B cell (primary cell): ENCODE results near the gene PARK7. TPM values are rescaled to one million over a fixed set of nuclear protein-coding genes. Genes with fewer than 3 reads are reported as not detected.

Experiments
- ATAC-seq: fragments of 200-7000 bp; cut with Tn5 transposase; one replicate; pipeline ENCODE4 v1.10.0; 2021; ENCODE audit warnings: low read depth, mild to moderate bottlenecking, moderate number of reproducible peaks, moderate library complexity
- CTCF ChIA-PET: fragments of 350-600 bp; sonication (Branson Sonifier 250); formaldehyde crosslinking; loops from one replicate; lab custom pipeline; 2021; ENCODE audit warnings: antibody characterized with exemption, inconsistent platforms; lab: Charles Lee
- POLR2A ChIA-PET: fragments of 350-600 bp; sonication (Branson Sonifier 250); formaldehyde crosslinking; loops from one replicate; lab custom pipeline; 2021; ENCODE audit warnings: antibody characterized with exemption; lab: Charles Lee
- DNase-seq: peaks from one replicate; pipeline ENCODE4 v3.0.0; 2013
- H2AFZ ChIP-seq: 2 replicates; pipeline ENCODE4 v1.6.1; 2012; ENCODE audit warnings: mild to moderate bottlenecking, low read depth, low read length; ENCODE audit not compliant: insufficient read depth, poor library complexity, severe bottlenecking
- H3K27ac ChIP-seq, 2 donors: 1 replicate in 1 of 2; 2 replicates in 1 of 2; pipeline ENCODE4 v1.5.1; 2012 to 2013; ENCODE audit warnings: low read length in 2 of 2, mild to moderate bottlenecking in 2 of 2, moderate library complexity in 1 of 2
- H3K27me3 ChIP-seq, 4 experiments: fragments of 200-600 bp in 1 of 4; sonication (generic) in 1 of 4; replicated peaks in 1 of 4; 1 replicate in 2 of 4; 2 replicates in 2 of 4; pipeline versions ENCODE4 v1.6.1 to v1.7.0; 2013 to 2016; ENCODE audit warnings: low read length in 3 of 4, mild to moderate bottlenecking in 2 of 4, mixed read lengths in 1 of 4, moderate library complexity in 1 of 4; ENCODE audit not compliant: insufficient read depth in 4 of 4, control insufficient read depth in 3 of 4; ENCODE audit errors: control extremely low read depth in 1 of 4
- H3K36me3 ChIP-seq, 2 experiments: replicated peaks in 1 of 2; 1 replicate in 1 of 2; 2 replicates in 1 of 2; pipeline versions ENCODE4 v1.6.1 to v1.7.1; 2013; ENCODE audit warnings: low read length in 1 of 2; ENCODE audit not compliant: insufficient read depth in 2 of 2, control insufficient read depth in 1 of 2; ENCODE audit errors: control extremely low read depth in 1 of 2, extremely low read depth in 1 of 2
- H3K4me1 ChIP-seq, 2 donors: fragments of 200-600 bp in 1 of 2; sonication (generic) in 1 of 2; 1 replicate in 1 of 2; 2 replicates in 1 of 2; pipeline versions ENCODE4 v1.5.1 to v1.6.1; 2013 to 2017; ENCODE audit warnings: low read length in 2 of 2; ENCODE audit not compliant: control insufficient read depth in 2 of 2, insufficient read depth in 2 of 2
- H3K4me2 ChIP-seq: replicated peaks from 2 replicates; pipeline ENCODE3; 2012; ENCODE audit warnings: mild to moderate bottlenecking, low read depth, low read length; ENCODE audit not compliant: poor library complexity, severe bottlenecking
- H3K4me3 ChIP-seq, 5 experiments: fragments of 200-600 bp in 1 of 5; sonication (generic) in 1 of 5; 1 replicate in 3 of 5; 2 replicates in 2 of 5; pipeline versions ENCODE4 v1.5.1 to v1.7.0; 2011 to 2016; ENCODE audit warnings: low read length in 4 of 5, mild to moderate bottlenecking in 4 of 5, low read depth in 2 of 5, control low read depth in 1 of 5, moderate library complexity in 1 of 5; ENCODE audit not compliant: insufficient read depth in 1 of 5; ENCODE audit errors: control extremely low read depth in 1 of 5, extremely low read depth in 1 of 5
- H3K79me2 ChIP-seq: fragments of 200-600 bp; sonication (generic); one replicate; pipeline ENCODE4 v1.6.0; 2016; ENCODE audit warnings: low read length; ENCODE audit not compliant: control insufficient read depth, insufficient read depth
- H3K9ac ChIP-seq: fragments of 200-600 bp; sonication (generic); 2 replicates; pipeline ENCODE4 v1.6.1; 2017; ENCODE audit warnings: mild to moderate bottlenecking, low read length, moderate library complexity
- H3K9me3 ChIP-seq, 3 donors: one replicate each; pipeline versions ENCODE4 v1.6.1 to v1.7.1; 2013; ENCODE audit warnings: low read length in 2 of 3; ENCODE audit not compliant: control insufficient read depth in 2 of 3, insufficient read depth in 1 of 3; ENCODE audit errors: control extremely low read depth in 1 of 3
- H4K20me1 ChIP-seq: 2 replicates; pipeline ENCODE4 v1.6.0; 2012; ENCODE audit warnings: mild to moderate bottlenecking, low read length; ENCODE audit not compliant: insufficient read depth, control insufficient read depth, poor library complexity, severe bottlenecking
- H3K27ac Mint-ChIP-seq: one replicate; pipeline ENCODE4 v1.8.0; 2021; ENCODE audit warnings: mixed read lengths
- H3K27me3 Mint-ChIP-seq: one replicate; pipeline ENCODE4 v1.8.0; 2021; ENCODE audit warnings: mixed read lengths
- H3K4me1 Mint-ChIP-seq: one replicate; pipeline ENCODE4 v1.8.0; 2021; ENCODE audit warnings: mixed read lengths
- H3K4me3 Mint-ChIP-seq: one replicate; pipeline ENCODE4 v1.8.0; 2021; ENCODE audit warnings: mixed read lengths
- H3K9me3 Mint-ChIP-seq: one replicate; pipeline ENCODE4 v1.8.0; 2022; ENCODE audit warnings: mixed read lengths; ENCODE audit not compliant: insufficient read depth
- CTCF ChIP-seq: fragments of 200-600 bp; IDR thresholded peaks from one replicate; pipeline ENCODE4 v1.8.0; 2022; ENCODE audit warnings: antibody characterized with exemption, mild to moderate bottlenecking
- EZH2 ChIP-seq: IDR thresholded peaks from 2 replicates; pipeline ENCODE4 v1.6.1; 2012; ENCODE audit warnings: borderline replicate concordance, low read depth, mild to moderate bottlenecking, moderate library complexity, low read length; ENCODE audit not compliant: insufficient read depth, poor library complexity, severe bottlenecking
- WGBS: methylation state at CpG from one replicate; pipeline ENCODE4 v1.1.5; 2013; ENCODE audit warnings: missing lambda C conversion rate; ENCODE audit not compliant: insufficient coverage; 5-methylcytosine and 5-hydroxymethylcytosine counted together
- intact Hi-C: fragments of 100-400 bp; cut with micrococcal nuclease; formaldehyde crosslinking; loops from one replicate; pipeline ENCODE4 v1.10.0; 2022
- polyA plus RNA-seq: library from polyadenylated mRNA; depleted of rRNA; stranded (reverse); fragments of >200 nt; gene quantifications from 2 replicates; pipeline ENCODE4 v1.2.3, GENCODE V29; 2012
- total RNA-seq, 2 donors: library from RNA; stranded (reverse); fragments of 120-200 nt in 1 of 2; gene quantifications; 1 replicate in 1 of 2; 2 replicates in 1 of 2; pipeline versions ENCODE4 v1.2.3 to v1.2.4, GENCODE V29; 2013 to 2022

Gene PARK7
- total and polyA plus RNA-seq, 2 donors (not counting 1 experiment from before 2014, with no cell fraction given): 63.9 to 118 TPM

- peaks cover 0 to 10% of the 10 kb centered on the region in 2 donors for H3K4me1 ChIP-seq
- no peaks in the 10 kb centered on the region for H3K27me3 ChIP-seq
- Mint-ChIP-seq H3K9me3 (no peaks in the 10 kb centered on the region), H3K27me3 (no peaks in the 10 kb centered on the region), H3K27ac (no peak overlapping the region), H3K4me1 (peaks cover 11% of the 10 kb centered on the region), H3K4me3 (peak overlapping the region; percentile 35)
- no peak for ATAC-seq
- no peak overlapping the region for H3K27ac ChIP-seq
- H3K79me2 ChIP-seq: no peaks in the 10 kb centered on the region
- H3K4me3 ChIP-seq: peak overlapping the region in 1 of 5 experiments; percentile 24
- H3K36me3 ChIP-seq: no peaks in the 10 kb centered on the region
- CTCF ChIA-PET: no interaction called here
- peak overlapping the region; percentile 47 for H3K4me2 ChIP-seq
- peaks cover 0 to 3% (median 0%) of the 10 kb centered on the region in 3 donors for H3K9me3 ChIP-seq
- no peak overlapping the region for H3K9ac ChIP-seq
- no peak for DNase-seq
- POLR2A ChIA-PET: no interaction called here
- TF ChIP-seq CTCF (no peak), EZH2 (no peak)
- H2AFZ ChIP-seq: no peak overlapping the region
- intact Hi-C loops: no loop called here
- WGBS: 54% methylated on average over 11 of the region's 19 CpGs
- H4K20me1 ChIP-seq: no peaks in the 10 kb centered on the region
Observed at GRCh38 chr1:7993593-7994479, 32.3 kb downstream of the PARK7 start.

DNA sequence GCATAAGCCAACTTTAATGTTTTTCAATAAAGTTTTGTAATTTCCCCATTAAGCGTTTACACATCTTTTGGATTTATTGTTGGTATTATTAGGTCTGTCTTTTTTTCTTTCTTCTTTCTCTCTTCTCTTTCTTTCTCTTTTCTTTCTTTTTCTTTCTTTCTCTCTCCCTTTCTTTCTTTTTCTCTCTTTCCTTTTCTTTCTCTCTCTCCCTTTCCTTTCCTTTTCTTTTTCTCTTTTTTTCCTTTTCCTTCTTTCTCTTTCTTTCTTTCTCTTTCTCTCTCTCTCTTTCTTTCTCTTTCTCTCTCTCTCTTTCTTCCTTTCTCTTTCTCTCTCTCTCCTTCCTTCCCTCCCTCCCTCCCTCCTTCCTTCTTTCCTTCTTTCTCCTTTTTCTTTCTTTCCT lies 33.3 kb downstream of the PARK7 start:
- Histone ChIP-seq H3K4me1 (peaks cover 0 to 10% of the 10 kb centered on the region in 2 donors), H4K20me1 (no peaks in the 10 kb centered on the region), H3K9ac (no peak overlapping the region), H3K27me3 (no peaks in the 10 kb centered on the region), H3K79me2 (no peaks in the 10 kb centered on the region), H3K4me3 (no peak overlapping the region), H3K9me3 (peaks cover 0 to 3% (median 0%) of the 10 kb centered on the region in 3 donors), H3K4me2 (no peak overlapping the region), H3K36me3 (no peaks in the 10 kb centered on the region), H3K27ac (no peak overlapping the region), H2AFZ (no peak overlapping the region)
- Mint-ChIP-seq H3K4me3 (no peak overlapping the region), H3K9me3 (no peaks in the 10 kb centered on the region), H3K27me3 (no peaks in the 10 kb centered on the region), H3K4me1 (peaks cover 11% of the 10 kb centered on the region), H3K27ac (no peak overlapping the region)
- no CpG with 5 or more reads among the region's 1 CpG for WGBS
- peak; percentile 32 for TF ChIP-seq CTCF
- TF ChIP-seq EZH2: no peak
- ATAC-seq (no peak), DNase-seq (no peak)
- intact Hi-C loops: no loop called here
- CTCF ChIA-PET: no interaction called here
- POLR2A ChIA-PET: no interaction called here
